ENCODE results near the gene EYA4. TPM values are rescaled to one million over a fixed set of nuclear protein-coding genes. Genes with fewer than 3 reads are reported as not detected.

EYA4 gene
- total and polyA plus RNA-seq, 2 of the 4 experiments (the other 2 are of a cell fraction) = 5.7 to 11.1 TPM

GRCh38 chr6:133240511-133241085 is 559 bp upstream of the EYA4 start:
- Histone ChIP-seq H3K9ac (ENCODE audit: low read depth, low read length) (peak overlapping the region; percentile 97), H3K36me3 (ENCODE audit: control insufficient read depth, insufficient read depth, low read length) (no peaks in the 10 kb centered on the region), H2BK120ac (ENCODE audit: low read depth, low read length) (peak overlapping the region; percentile 83), H4K91ac (ENCODE audit: insufficient read depth, low read depth, low read length) (peak overlapping the region; percentile 67), H3K9me1 (ENCODE audit: insufficient read depth, low read length) (peaks cover 3% of the 10 kb centered on the region), H3K23ac (ENCODE audit: low read depth, low read length) (peak overlapping the region; percentile 77), H3K4me3 (ENCODE audit: insufficient read depth, low read depth, low read length) (peak overlapping the region; percentile 77), H3K9me3 (ENCODE audit: control insufficient read depth, insufficient read depth, low read length) (no peaks in the 10 kb centered on the region), H2AK9ac (replicated peaks; ENCODE audit: low read depth, low read length, poor library complexity) (peak overlapping the region; percentile 60), H4K5ac (ENCODE audit: low read depth, low read length) (peak overlapping the region; percentile 54), H3K4me2 (ENCODE audit: low read depth, low read length) (peak overlapping the region; percentile 77), H2AK5ac (ENCODE audit: low read depth, low read length) (peak overlapping the region; percentile 71), H3K27me3 (ENCODE audit: control insufficient read depth, insufficient read depth, low read length) (no peaks in the 10 kb centered on the region), H2BK20ac (ENCODE audit: low read depth, low read length) (peak overlapping the region; percentile 58), H3K4me1 (ENCODE audit: control insufficient read depth, insufficient read depth, low read length) (peaks cover 3% of the 10 kb centered on the region), H3K14ac (replicated peaks; ENCODE audit: low read depth, low read length) (peak overlapping the region; percentile 83), H3K18ac (ENCODE audit: low read depth, low read length) (peak overlapping the region; percentile 48), H3K4ac (ENCODE audit: low read depth, low read length) (peak overlapping the region; percentile 90), H3K79me1 (ENCODE audit: low read depth in 1 of 2, low read length in 2 of 2) (peaks cover 0 to 26% of the 10 kb centered on the region in 2 experiments; a peak in 2 of 4 replicates), H4K8ac (ENCODE audit: low read depth in 2 of 2, low read length in 2 of 2) (peak overlapping the region; percentile 29 to 73; a peak in 3 of 4 replicates), H2BK15ac (ENCODE audit: low read depth, low read length) (peak overlapping the region; percentile 85; the same call in 2 of the 3 replicates), H4K20me1 (ENCODE audit: insufficient read depth, low read length) (no peaks in the 10 kb centered on the region), H2BK5ac (ENCODE audit: low read depth, low read length, poor library complexity, severe bottlenecking) (peak overlapping the region; percentile 71), H3K27ac (ENCODE audit: insufficient read depth, low read length) (peak overlapping the region; percentile 97), H2AFZ (replicated peaks; ENCODE audit: low read length, poor library complexity) (peak overlapping the region; percentile 91), H3K56ac (ENCODE audit: extremely low read depth, insufficient read depth, low read length) (peak overlapping the region; percentile 74; the same call in 1 of the 2 replicates)
- ATAC-seq (ENCODE audit: low read depth) = peak; percentile 66
- WGBS, 2 experiments (ENCODE audit: extremely low coverage in 2 of 2, insufficient read length in 1 of 2) = 35% methylated on average over 6 of the region's 37 CpGs; no CpG with 5 or more reads in 1 of the 2 experiments
- in situ Hi-C loops (cut with MboI; ENCODE audit: low sequenced_read_pairs) = no loop called here
- POLR2A ChIA-PET (ENCODE audit: unreplicated experiment) = no interaction called here
- CTCF ChIA-PET = no interaction called here
- dilution Hi-C loops (cut with HindIII; ENCODE audit: low sequenced_read_pairs, unreplicated experiment) = no loop called here
- intact Hi-C loops (cut with micrococcal nuclease) = loop anchor here (1.0 to 5.0 kb wide), 5 partner anchors 56 to 677 kb away; no protein-coding TSS in a partner anchor
- no TSS peak for BruUV-seq (replicated peaks)
- DNase-seq = peak; percentile 75
- TF ChIP-seq ELK1 (IDR thresholded peaks at IDR 0.05; ENCODE audit: borderline replicate concordance, low read depth, low read length) (no peak), NFE2L2 (IDR thresholded peaks at IDR 0.05; ENCODE audit: low read depth, low read length) (no peak), FOS (IDR thresholded peaks at IDR 0.05; ENCODE audit: low read depth, low read length) (no peak), POLR2A (IDR thresholded peaks at IDR 0.05; ENCODE audit: low read depth, low read length) (no peak), CTCF (conservative IDR thresholded peaks at IDR 0.05; ENCODE audit: low read depth, low read length) (peak; percentile 38), MAFK (IDR thresholded peaks at IDR 0.05; ENCODE audit: low read depth, low read length) (no peak), RAD21 (IDR thresholded peaks at IDR 0.05; ENCODE audit: low read length) (peak; percentile 31), RFX5 (IDR thresholded peaks at IDR 0.05; ENCODE audit: low read depth, low read length) (no peak), MAZ (IDR thresholded peaks at IDR 0.05; ENCODE audit: borderline replicate concordance, low read depth, low read length) (0 out of 2 replicates have a peak, but pooled peaks have one; percentile 10), SMC3 (IDR thresholded peaks at IDR 0.05; ENCODE audit: low read depth, low read length) (peak; percentile 37), USF2 (IDR thresholded peaks at IDR 0.05; ENCODE audit: low read depth, low read length) (no peak), CEBPB (IDR thresholded peaks at IDR 0.05; ENCODE audit: low read depth, low read length) (no peak), CHD1 (IDR thresholded peaks at IDR 0.05; ENCODE audit: low read depth, low read length) (no peak), MXI1 (IDR thresholded peaks at IDR 0.05; ENCODE audit: borderline replicate concordance, low read depth, low read length) (no peak), BHLHE40 (IDR thresholded peaks at IDR 0.05; ENCODE audit: low read depth, low read length) (no peak)

Data from IMR-90 (cell line).